KOPT-K1 (cell line): ENCODE measurements around the gene CREBBP.

ENCODE experiments used
- H3K27ac ChIP-seq: fragments of 200-600 bp; sonication (generic); 2 replicates; pipeline ENCODE4 v1.5.1; 2016; ENCODE audit warnings: antibody characterized with exemption, mild to moderate bottlenecking, low read depth, low read length; ENCODE audit not compliant: poor library complexity, severe bottlenecking
- H3K36me3 ChIP-seq: fragments of 200-600 bp; sonication (generic); 2 replicates; pipeline ENCODE4 v1.5.1; 2017; ENCODE audit warnings: antibody characterized with exemption, mild to moderate bottlenecking, low read length, moderate library complexity; ENCODE audit not compliant: insufficient read depth
- H3K9me3 ChIP-seq: fragments of 200-600 bp; sonication (generic); 2 replicates; pipeline ENCODE4 v1.5.1; 2017; ENCODE audit warnings: antibody characterized with exemption, low read length, mild to moderate bottlenecking; ENCODE audit not compliant: insufficient read depth, poor library complexity, severe bottlenecking

The CREBBP gene

GRCh38 chr16:3713587-3714242 lies 166.8 kb downstream of the CREBBP start:
- peaks cover 45% of the 10 kb centered on the region; the same call in 1 of the 2 replicates for H3K36me3 ChIP-seq
- H3K27ac ChIP-seq, result no peak overlapping the region
- no peaks in the 10 kb centered on the region for H3K9me3 ChIP-seq

GRCh38 chr16:3712861-3713372 lies 167.6 kb downstream of the CREBBP start:
- no peaks in the 10 kb centered on the region for H3K9me3 ChIP-seq
- H3K36me3 ChIP-seq, result peaks cover 45% of the 10 kb centered on the region; the same call in 1 of the 2 replicates
- H3K27ac ChIP-seq, result no peak overlapping the region

- Histone ChIP-seq H3K36me3 (peaks cover 28% of the 10 kb centered on the region; the same call in 1 of the 2 replicates), H3K9me3 (no peaks in the 10 kb centered on the region), H3K27ac (no peak overlapping the region)
These were observed 174.1 kb downstream of the CREBBP start for GRCh38 chr16:3706253-3707012.

GRCh38 chr16:3702082-3702481 lies 178.4 kb downstream of the CREBBP start:
- Histone ChIP-seq H3K27ac (no peak overlapping the region), H3K36me3 (peaks cover 9% of the 10 kb centered on the region; the same call in 1 of the 2 replicates), H3K9me3 (no peaks in the 10 kb centered on the region)

GRCh38 chr16:3701531-3701930 lies 179.0 kb downstream of the CREBBP start:
- H3K27ac ChIP-seq, result no peak overlapping the region
- H3K36me3 ChIP-seq, result peaks cover 9% of the 10 kb centered on the region; the same call in 1 of the 2 replicates
- H3K9me3 ChIP-seq, result no peaks in the 10 kb centered on the region

DNA sequence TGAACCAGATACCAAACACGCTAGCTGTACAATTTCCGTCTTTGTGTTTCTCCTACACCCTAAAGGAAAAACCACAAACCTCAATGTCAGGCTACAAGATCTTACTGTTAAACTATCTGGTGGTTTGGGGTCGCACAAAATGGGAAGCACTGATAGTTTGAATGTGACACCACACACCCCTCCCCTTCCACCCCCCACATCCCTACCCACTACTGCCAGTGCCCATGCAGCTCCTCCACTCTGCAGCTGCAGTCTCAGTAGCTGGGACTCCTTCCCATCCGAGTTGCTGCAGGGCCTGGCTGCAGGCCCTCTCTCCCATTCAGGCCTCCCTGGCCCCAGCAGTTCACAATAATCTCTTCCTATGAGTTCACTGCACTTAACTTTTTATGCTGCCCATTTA lies 181.6 kb downstream of the CREBBP start:
- Histone ChIP-seq H3K36me3 (peaks cover 18% of the 10 kb centered on the region; the same call in 1 of the 2 replicates), H3K9me3 (no peaks in the 10 kb centered on the region), H3K27ac (no peak overlapping the region)

DNA sequence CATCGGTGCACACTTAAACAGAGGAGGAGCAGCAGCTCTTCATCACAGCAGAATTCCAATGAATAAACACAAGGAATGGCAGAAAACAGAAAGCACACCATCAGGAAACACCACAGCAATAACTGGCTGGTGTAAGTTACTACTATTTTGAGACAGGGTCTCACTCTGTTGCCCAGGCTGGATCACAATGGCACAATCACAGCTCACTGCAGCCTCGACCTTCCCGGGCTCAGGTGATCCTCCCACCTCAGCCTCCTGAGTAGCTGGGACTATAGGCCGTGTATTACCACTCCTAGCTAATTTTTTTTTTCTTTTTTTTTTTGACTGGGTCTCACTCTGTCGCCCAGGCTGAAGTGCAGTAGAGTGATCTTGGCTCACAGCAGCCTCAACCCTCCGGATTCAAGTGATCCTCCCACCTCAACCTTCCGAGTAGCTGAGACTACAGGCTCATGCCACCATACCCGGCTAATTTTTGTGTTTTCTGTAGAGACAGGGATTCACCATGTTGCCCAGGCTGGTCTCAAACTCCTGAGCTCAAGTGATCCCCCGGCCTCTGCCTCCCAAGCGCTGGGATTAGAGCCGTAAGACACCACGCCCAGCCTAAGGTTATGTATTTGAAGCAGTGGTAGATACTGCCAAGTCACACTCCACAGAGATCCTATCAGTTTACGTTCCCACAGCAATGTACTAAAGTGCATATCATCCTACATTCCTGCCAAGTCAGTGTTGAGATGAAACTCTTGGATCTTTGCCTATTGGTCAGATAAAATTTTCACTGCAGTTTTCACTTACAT lies 183.9 kb downstream of the CREBBP start:
- H3K9me3 ChIP-seq, result no peaks in the 10 kb centered on the region
- no peak overlapping the region for H3K27ac ChIP-seq
- H3K36me3 ChIP-seq, result peaks cover 9% of the 10 kb centered on the region; the same call in 1 of the 2 replicates

DNA sequence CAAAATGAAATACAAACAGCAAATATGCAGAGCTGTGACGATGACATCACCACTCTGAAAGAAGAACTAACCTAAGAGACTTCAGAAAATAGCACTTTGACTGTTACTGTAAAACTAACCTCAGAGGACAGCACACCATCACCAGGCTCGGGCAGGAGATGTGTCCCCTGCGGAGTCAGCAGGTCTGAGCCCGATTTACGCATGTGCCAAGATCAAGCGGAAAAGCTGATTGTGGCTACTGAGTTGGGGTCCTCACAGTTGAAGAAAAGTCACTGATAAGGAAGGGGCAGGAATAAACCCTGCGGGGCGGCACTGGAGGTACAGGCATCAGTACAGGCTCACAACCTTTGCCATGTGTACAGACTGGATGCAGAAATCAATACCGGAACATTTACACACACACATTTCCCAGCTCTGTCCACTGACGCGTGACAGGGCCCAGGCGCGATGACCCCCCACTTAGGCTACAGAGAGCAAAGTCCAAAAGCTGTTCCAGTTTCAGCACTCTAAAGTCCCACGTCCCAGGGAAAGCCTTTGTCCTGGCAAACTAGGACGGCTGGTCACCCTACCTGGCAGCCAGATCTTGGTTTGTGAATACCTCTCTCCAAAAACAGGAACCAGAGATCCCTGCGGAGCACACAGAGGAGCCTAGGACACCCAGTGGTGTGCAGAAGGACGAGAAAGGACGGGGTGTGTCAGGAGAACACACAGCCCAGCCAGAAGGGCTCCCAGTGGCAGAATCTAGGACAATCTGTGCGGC lies 184.7 kb downstream of the CREBBP start:
- H3K27ac ChIP-seq, result no peak overlapping the region
- peaks cover 9% of the 10 kb centered on the region; the same call in 1 of the 2 replicates for H3K36me3 ChIP-seq
- H3K9me3 ChIP-seq, result no peaks in the 10 kb centered on the region

DNA sequence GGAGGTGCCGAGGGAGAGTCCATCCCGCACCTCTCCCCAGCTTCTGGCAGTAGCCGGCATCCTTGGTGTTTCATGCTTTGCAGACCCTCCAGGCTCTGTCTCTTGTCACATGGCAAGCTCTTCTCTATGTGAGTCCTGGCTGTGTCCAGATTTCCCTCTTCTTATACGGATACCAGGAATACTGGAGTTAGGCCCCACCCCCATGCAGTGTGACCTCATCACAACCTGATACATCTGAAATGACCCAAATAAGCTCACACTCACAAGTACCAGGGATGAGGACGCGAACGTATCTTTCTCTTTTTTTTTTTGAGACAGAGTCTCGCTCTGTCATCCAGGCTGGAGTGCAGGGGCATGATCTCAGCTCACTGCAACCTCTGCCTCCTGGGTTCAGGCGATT lies 186.5 kb downstream of the CREBBP start:
- peaks cover 21% of the 10 kb centered on the region for H3K36me3 ChIP-seq

DNA sequence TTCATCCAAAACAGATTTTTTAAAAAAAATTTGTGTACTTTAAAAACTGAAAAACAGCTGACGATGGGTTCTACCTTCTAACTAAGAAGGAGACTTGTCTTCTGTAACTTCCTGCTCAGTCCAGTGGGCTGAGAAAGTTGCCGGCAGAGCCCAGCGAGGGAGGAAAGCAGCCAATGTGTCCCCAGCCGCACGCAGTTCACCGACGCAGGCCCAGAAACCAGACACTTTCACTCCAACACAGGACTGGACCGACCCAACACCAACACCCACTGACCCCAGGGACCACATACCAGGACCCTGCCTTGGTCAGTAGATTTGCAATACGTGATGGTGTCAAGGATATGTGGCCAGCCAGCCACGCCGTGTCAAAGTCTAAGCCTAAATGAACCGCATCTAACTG lies 188.8 kb downstream of the CREBBP start:
- Histone ChIP-seq H3K36me3 (peaks cover 43% of the 10 kb centered on the region), H3K27ac (no peak overlapping the region), H3K9me3 (no peaks in the 10 kb centered on the region)

More for the DNA sequence above, 186.5 kb downstream of the CREBBP start:
- Histone ChIP-seq H3K9me3 (no peaks in the 10 kb centered on the region), H3K27ac (no peak overlapping the region)

- peaks cover 49% of the 10 kb centered on the region for H3K36me3 ChIP-seq
These were observed 189.4 kb downstream of the CREBBP start for GRCh38 chr16:3690980-3691720.

GRCh38 chr16:3690470-3690928 lies 190.0 kb downstream of the CREBBP start:
- Histone ChIP-seq H3K9me3 (no peaks in the 10 kb centered on the region), H3K36me3 (peaks cover 56% of the 10 kb centered on the region), H3K27ac (no peak overlapping the region)

More at GRCh38 chr16:3690980-3691720, 189.4 kb downstream of the CREBBP start:
- H3K9me3 ChIP-seq, result no peaks in the 10 kb centered on the region
- H3K27ac ChIP-seq, result no peak overlapping the region

DNA sequence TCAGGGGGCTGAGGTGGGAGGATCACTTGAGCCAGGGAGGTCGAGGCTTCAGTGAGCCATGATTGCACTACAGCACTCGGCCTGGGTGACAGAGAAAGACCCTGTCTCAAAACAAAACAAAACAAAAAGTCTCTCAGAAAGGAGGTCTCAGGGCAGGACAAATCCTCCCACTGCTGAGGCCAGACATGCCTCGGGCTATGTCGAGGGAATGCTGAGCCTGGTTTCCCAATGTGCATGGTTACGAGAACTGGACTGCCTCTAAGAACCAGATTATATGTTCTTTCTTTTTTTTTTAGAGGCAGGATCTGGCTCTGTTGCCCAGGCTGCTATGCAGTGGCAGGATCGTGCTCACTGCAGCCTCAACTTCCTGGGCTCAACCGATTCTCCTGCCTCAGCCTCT lies 190.8 kb downstream of the CREBBP start:
- Histone ChIP-seq H3K36me3 (peaks cover 59% of the 10 kb centered on the region), H3K9me3 (no peaks in the 10 kb centered on the region), H3K27ac (no peak overlapping the region)

DNA sequence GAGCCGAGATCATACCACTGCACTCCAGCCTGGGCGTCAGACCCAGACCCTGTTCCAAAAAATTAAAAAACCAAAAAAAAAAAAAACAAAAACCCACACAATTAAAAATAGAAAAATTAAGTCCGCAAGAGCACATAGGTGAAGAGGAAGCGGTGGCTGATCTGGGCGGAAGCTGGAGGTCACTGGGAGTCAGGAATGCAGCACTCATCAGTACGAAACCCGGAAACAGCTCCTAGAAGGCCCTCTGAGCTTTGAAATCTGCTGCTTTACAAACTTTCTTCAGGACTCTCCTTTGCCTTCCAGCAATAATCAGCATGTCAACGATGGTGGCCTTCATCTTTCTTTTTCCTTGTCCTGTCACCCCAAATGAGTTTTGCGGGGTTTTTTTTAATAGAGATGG lies 192.7 kb downstream of the CREBBP start:
- Histone ChIP-seq H3K27ac (no peak overlapping the region), H3K36me3 (peaks cover 66% of the 10 kb centered on the region), H3K9me3 (no peaks in the 10 kb centered on the region)
